Activated CD4-positive, alpha-beta T cell treated with anti-CD3 and anti-CD28 coated beads for 36 hours (primary cell): ENCODE data around the gene NISCH. TPM values are rescaled to one million over a fixed set of nuclear protein-coding genes. Genes with fewer than 3 reads are reported as not detected.

Experiments
- ATAC-seq: fragments of 200-7000 bp; cut with Tn5 transposase; one replicate; pipeline ENCODE4 v1.10.0; 2021; ENCODE audit warnings: mild to moderate bottlenecking, moderate library complexity
- CTCF ChIA-PET: fragments of 350-600 bp; sonication (Branson Sonifier 250); formaldehyde crosslinking; loops from one replicate; lab custom pipeline; 2021; ENCODE audit warnings: antibody characterized with exemption; lab: Charles Lee
- POLR2A ChIA-PET: fragments of 350-600 bp; sonication (Branson Sonifier 250); formaldehyde crosslinking; loops from one replicate; lab custom pipeline; 2021; ENCODE audit warnings: antibody characterized with exemption, inconsistent platforms; lab: Charles Lee
- DNase-seq: peaks from one replicate; pipeline ENCODE4 v3.0.0-alpha.2; 2020
- H3K27ac Mint-ChIP-seq: one replicate; pipeline ENCODE4 v1.8.0; 2021; ENCODE audit warnings: mixed read lengths
- H3K27me3 Mint-ChIP-seq: one replicate; pipeline ENCODE4 v1.8.0; 2021; ENCODE audit warnings: mixed read lengths
- H3K36me3 Mint-ChIP-seq: one replicate; pipeline ENCODE4 v1.8.0; 2021; ENCODE audit warnings: low read depth, mixed read lengths
- H3K4me1 Mint-ChIP-seq: one replicate; pipeline ENCODE4 v1.8.0; 2021; ENCODE audit warnings: mixed read lengths
- H3K4me3 Mint-ChIP-seq: one replicate; pipeline ENCODE4 v1.8.0; 2021; ENCODE audit warnings: mild to moderate bottlenecking, moderate library complexity, mixed read lengths
- H3K9me3 Mint-ChIP-seq: one replicate; pipeline ENCODE4 v1.8.0; 2021; ENCODE audit warnings: low read depth, mixed read lengths
- intact Hi-C, 2 experiments: fragments of 100-400 bp; cut with DNase I in 1 of 2; cut with micrococcal nuclease in 1 of 2; formaldehyde crosslinking; loops; one replicate each; pipeline versions ENCODE4 v1.14.2 to v1.15.1; 2022 to 2024; cut with DNase I, micrococcal nuclease
- total RNA-seq, 2 experiments: library from RNA; stranded (reverse); gene quantifications; one replicate each; pipeline ENCODE4 v1.2.3, GENCODE V29; 2021

The NISCH gene
- total RNA-seq, 2 experiments from 2014 or later: 61.4 to 68.9 TPM

GRCh38 chr3:52541050-52541449 lies 85.6 kb downstream of the NISCH start:
- Mint-ChIP-seq H3K4me3 (no peak overlapping the region), H3K4me1 (peaks cover 33% of the 10 kb centered on the region), H3K27ac (peak overlapping the region; percentile 11), H3K27me3 (no peaks in the 10 kb centered on the region), H3K9me3 (no peaks in the 10 kb centered on the region), H3K36me3 (peaks cover 46% of the 10 kb centered on the region)
- ChIA-PET POLR2A (no interaction called here), CTCF (interaction anchor here (0.6 to 1.2 kb wide), 3 partner anchors 9 to 696 kb away, joined by 3 to 4 read pairs (median 3); no protein-coding TSS in a partner anchor)
- intact Hi-C loops: no loop called here
- DNase-seq (no peak), ATAC-seq (no peak)

Other genes with a start within 250 kb of the NISCH start
- under 1 TPM; 0.59 to 0.74 TPM for gene TLR9, start 230.0 kb upstream of the NISCH start, total RNA-seq
- gene TWF2, start 216.4 kb upstream of the NISCH start, total RNA-seq: 10 to 100 TPM; 85.0 to 93.5 TPM
- gene PPM1M, start 209.8 kb upstream of the NISCH start, total RNA-seq: 10 to 100 TPM; 52.9 to 59.2 TPM
- 100 to 1,000 TPM in 1 of 2 experiments, 10 to 100 TPM in 1; 95.2 to 113 TPM for gene WDR82, start 177.0 kb upstream of the NISCH start, total RNA-seq
- gene GLYCTK, start 167.8 kb upstream of the NISCH start, total RNA-seq: 10 to 100 TPM; 13.3 to 18.8 TPM
- 10 to 100 TPM in 1 of 2 experiments, 1 to 10 TPM in 1; 7.4 to 10.1 TPM for gene DNAH1, start 139.3 kb upstream of the NISCH start, total RNA-seq
- gene BAP1, start 45.6 kb upstream of the NISCH start, total RNA-seq: 10 to 100 TPM; 80.6 to 94.1 TPM
- 10 to 100 TPM; 13.9 to 14.1 TPM for gene PHF7, start 44.9 kb upstream of the NISCH start, total RNA-seq
- not detected for gene SEMA3G, start 10.5 kb upstream of the NISCH start, total RNA-seq
- gene TNNC1, start 1.6 kb upstream of the NISCH start, total RNA-seq: 1 to 10 TPM; 2.7 to 4.2 TPM
- gene STAB1, start 39.7 kb downstream of the NISCH start, total RNA-seq: under 1 TPM; 0.09 to 0.14 TPM
- 10 to 100 TPM; 35.6 to 59.1 TPM for gene NT5DC2, start 78.3 kb downstream of the NISCH start, total RNA-seq
- gene UQCC5, start 81.0 kb downstream of the NISCH start, total RNA-seq: 10 to 100 TPM; 12.0 to 12.7 TPM
- 10 to 100 TPM; 57.6 to 59.8 TPM for gene PBRM1, start 230.3 kb downstream of the NISCH start, total RNA-seq
- gene GNL3, start 230.4 kb downstream of the NISCH start, total RNA-seq: 100 to 1,000 TPM; 206 to 218 TPM